HG02870 (cell line): ENCODE measurements around the gene MIAT.
A peak's percentile ranks its signal among the peaks of the same experiment; 100 is the strongest.

ENCODE experiments used
- ATAC-seq: cut with Tn5 transposase; IDR thresholded peaks from one replicate; pipeline ENCODE4 v1.9.1; 2021; ENCODE audit warnings: mild to moderate bottlenecking, moderate library complexity; ENCODE audit not compliant: unreplicated experiment

Gene MIAT

DNA sequence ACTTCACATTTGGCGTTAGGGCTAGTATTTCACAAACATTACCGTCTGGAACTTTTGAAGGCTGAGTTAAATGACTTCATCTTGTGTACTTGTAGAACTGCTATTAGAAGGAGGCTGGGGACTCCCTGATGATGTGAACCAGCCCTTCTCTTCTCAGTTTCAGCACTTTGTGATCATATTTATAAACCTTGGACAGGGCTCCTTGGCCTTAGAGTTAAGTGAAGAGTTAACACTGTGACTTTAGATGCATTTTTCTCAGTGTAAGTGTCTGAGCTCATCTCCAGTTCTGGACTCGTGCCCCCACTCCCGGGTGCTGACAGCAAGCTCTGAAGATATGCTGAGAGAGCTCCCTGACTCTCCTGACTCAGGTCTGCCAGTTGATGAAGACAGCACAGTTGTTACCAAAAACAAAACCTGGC, 8.4 kb downstream of the MIAT start:
- ATAC-seq, result peak; percentile 33

GRCh38 chr22:26667140-26667539, 9.8 kb downstream of the MIAT start:
- ATAC-seq, result no peak

- ATAC-seq, result no peak
These were observed 11.7 kb downstream of the MIAT start for GRCh38 chr22:26669060-26669481.

GRCh38 chr22:26670459-26670858, 13.1 kb downstream of the MIAT start:
- ATAC-seq, result no peak

DNA sequence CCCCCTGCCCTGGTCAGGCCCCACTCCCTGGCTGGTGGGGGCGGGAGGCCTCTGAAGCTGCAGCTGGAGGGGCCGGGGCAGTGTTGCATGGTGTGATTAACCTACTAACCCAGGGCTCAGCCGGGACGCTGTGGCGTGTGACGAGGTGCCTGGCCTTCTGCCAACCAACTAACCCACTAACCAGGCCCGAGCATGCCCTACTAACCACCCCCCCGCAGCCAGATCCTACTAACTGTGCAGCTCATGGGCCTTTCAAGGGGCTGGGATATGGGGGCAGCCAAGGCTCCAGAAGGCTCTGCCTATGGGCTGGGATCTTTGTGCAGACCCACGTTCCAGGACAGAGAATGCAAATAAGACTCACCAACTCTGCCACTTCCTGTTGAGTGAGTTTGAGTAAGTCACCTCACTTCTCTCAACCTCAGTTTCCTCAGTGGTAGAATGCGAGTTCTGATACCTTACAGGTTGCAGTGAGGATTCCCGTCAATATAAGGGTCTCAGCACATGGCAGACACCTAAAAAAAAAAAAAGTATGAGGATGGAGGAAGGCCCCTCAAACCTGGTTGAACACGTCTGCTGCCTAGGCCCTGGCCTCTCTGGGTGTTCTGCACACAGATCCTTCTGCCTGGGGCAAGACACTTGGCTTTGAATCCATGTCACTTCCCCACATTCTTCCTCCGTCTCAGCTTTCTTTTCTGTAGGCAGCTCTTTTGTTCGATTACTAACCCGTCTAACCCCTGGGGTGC, 14.1 kb downstream of the MIAT start:
- ATAC-seq, result no peak

DNA sequence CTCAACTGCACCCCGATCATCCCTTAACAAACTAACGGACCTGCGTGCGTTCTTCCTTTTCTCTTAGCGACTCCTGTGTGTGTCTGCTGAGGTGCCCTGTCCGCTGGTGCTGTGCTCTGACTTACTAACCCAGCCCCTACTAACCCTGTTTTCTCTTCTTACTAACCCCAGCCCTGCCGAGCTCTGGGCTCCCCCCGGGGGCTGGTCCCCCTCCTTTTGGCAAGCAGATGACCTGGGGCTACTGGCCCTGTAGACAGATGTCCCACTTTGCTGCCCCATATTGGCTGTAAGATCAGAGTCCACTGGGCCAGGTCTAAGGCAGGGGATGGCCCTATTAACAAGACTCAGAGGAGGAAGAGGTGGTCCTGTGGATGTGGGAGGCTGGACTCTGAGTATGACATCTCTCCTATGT, 14.7 kb downstream of the MIAT start:
- ATAC-seq, result peak; percentile 16

GRCh38 chr22:26672590-26673468, 15.4 kb downstream of the MIAT start:
- peak; percentile 52 for ATAC-seq

- no peak for ATAC-seq
These were observed 16.1 kb downstream of the MIAT start for GRCh38 chr22:26673486-26673885.

DNA sequence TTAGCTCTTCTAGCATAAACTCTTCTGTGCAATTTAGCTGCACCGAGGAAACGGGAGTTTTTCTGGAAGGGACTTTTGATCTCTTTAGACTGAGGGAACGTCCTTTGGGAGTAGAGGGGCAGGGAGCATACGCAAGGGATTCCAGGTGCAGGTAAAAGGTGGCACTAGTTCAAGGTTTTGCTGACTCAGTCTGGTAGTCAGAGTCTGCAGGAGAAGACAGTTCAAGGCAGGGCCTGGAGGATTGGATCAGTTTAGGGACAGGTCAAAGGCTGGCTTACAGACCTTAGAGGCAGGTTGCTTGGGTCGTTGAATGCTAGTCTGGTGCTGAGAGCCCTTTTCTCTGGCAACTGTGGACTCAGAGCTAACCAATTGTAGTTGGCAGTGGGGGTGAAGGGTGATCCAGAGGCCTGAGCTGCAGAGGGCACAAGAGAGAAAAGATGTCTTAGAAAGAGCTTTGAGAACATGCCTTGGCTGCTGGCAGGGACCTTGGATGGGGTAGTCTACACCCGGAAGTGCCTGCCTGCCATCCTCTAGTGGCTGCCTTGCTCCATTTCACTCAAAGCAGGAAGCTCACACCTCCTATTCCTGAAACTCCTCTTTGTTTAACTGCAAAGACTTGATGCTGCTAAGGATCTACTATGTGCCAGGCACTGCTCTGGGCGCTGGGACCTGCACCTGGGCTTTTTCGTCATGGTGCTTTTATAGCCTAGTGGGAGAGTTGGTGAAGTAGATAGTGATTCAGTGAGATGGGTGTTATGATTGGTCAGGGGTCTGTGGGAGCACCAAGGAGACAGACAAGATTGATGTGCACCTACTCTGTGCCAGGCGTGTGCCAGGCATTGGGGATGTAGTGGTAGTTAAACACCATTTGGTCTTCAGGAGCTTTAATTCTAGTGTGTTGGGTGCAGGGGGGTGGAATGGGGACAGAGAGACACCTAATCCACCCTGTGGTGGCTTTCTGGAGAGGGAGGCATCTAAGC, 17.1 kb downstream of the MIAT start:
- ATAC-seq, result no peak

- no peak for ATAC-seq
These were observed 18.4 kb downstream of the MIAT start for GRCh38 chr22:26675687-26676268.

GRCh38 chr22:26677217-26677616, 19.8 kb downstream of the MIAT start:
- ATAC-seq, result no peak

DNA sequence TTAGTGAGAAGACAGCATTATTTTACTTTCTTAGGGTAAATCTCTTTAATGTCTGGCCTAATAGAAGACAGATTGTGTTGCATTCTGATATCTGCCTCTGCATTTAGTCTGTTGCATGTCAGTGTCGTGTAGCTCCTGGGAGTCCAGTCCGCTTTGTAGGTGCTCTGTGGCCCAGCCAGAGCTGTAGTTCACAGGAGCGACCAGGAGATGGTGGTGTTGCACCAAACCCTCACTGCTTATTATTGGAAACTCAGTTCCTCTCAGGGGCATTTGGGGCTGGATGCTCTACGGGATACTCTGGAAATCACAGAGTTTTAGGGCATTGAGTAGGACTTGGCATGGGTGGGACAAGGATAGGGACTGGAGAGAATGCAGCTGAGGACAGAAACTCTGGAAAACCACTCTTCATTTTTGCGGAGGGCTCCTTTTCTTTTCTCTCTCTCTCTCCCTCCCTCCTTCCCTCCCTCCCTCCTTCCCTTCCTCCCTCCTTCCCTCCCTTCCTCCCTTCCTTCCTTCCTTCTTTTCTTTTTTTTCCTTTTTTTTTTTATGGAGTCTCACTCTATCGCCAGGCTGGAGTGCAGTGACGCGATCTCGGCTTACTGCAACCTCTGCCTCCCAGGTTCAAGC, 21.7 kb downstream of the MIAT start:
- ATAC-seq, result no peak

- no peak for ATAC-seq
These were observed 23.1 kb downstream of the MIAT start for GRCh38 chr22:26680485-26680884.

DNA sequence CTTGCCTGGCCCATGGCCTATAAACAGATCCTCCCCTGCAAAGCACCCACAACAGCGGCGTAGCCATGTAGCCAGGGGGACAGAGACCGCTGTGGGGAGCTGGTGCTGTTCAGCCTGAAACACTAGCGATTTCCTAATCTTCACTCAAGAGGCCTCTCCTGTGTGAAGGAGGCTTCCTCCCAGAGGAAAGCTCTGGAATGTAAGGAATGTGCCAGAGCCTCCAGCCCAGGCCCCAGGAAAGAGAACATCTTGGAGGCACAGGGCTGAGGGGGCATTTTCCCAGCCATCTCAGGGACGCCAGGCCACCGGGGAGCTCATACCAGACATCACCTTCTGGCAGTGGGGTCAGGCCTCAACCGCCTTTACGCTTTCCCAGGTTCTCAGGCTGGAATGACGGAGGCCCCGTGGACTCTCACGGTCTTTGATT, 24.0 kb downstream of the MIAT start:
- no peak for ATAC-seq

- no peak for ATAC-seq
These were observed 26.8 kb downstream of the MIAT start for GRCh38 chr22:26684168-26684567.

- no peak for ATAC-seq
These were observed 28.2 kb downstream of the MIAT start for GRCh38 chr22:26685601-26686000.

- no peak for ATAC-seq
These were observed 30.1 kb downstream of the MIAT start for GRCh38 chr22:26687439-26687838.

GRCh38 chr22:26689513-26690301, 32.3 kb downstream of the MIAT start:
- no peak for ATAC-seq

DNA sequence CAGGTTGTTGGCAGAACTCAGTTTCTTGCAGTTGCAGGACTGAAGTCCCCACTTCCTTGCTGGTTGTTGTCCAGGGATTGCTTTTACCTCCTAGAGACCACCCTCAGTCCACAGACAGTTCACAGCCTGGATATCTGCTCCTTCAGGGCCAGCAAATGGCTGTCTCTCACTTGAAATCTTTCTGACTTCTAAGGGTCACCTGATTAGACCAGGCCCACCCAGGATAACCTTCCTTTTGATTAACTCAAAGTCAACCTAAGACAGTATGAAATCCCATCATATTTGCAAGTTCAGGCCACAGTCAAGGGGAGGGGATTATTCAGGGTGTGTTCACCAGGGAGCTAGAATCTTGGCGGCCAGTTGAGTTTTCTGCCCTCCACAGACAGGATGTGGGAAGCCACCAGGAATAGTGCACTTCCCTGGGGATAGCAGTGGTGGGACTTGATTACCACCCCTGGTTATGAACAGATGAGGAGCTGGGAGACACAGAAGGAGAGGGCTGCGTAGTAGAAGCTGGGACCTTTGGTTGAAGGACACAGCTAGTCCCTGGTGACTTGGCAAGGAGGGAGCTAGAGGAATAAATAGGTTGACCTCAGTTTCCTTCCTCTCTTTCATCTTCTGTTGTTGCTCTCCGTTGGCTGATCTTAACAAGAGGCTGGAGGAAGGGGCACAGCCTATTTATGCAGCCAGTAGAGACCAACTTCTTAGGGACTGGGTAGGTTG, 33.4 kb downstream of the MIAT start:
- no peak for ATAC-seq
